CD4-positive, alpha-beta T cell treated with Interleukin-15 for 1 hour (primary cell): Measurements from ENCODE around the gene SUSD1.
"Not testable (repeated sequence)": the region's sequence is repeated elsewhere in the genome, so short reads cannot be mapped to it uniquely, and the experiment has no call there.

Experiments
- DNase-seq: peaks from one replicate; pipeline ENCODE4 v3.0.0-alpha.2; 2020

Gene SUSD1

GRCh38 chr9:112094241-112094640, 80.9 kb downstream of the SUSD1 start:
- no peak for DNase-seq

DNA sequence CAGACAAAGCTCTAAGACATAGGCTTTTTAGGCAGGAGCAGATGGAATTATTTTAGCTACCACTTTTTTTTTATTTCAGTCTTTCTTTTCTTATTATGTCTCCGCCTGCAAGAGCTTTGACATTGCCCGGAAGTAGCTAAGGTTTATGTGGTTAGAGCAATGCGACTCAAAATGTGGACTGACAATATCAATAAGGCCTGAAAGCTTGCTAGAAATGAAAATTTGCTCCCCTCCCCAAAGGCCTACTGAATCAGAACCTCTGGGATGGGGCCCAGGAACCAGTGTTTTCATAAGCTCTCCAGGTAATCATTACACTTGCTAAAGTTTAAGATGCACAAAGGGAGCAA, 81.3 kb downstream of the SUSD1 start:
- no peak for DNase-seq

DNA sequence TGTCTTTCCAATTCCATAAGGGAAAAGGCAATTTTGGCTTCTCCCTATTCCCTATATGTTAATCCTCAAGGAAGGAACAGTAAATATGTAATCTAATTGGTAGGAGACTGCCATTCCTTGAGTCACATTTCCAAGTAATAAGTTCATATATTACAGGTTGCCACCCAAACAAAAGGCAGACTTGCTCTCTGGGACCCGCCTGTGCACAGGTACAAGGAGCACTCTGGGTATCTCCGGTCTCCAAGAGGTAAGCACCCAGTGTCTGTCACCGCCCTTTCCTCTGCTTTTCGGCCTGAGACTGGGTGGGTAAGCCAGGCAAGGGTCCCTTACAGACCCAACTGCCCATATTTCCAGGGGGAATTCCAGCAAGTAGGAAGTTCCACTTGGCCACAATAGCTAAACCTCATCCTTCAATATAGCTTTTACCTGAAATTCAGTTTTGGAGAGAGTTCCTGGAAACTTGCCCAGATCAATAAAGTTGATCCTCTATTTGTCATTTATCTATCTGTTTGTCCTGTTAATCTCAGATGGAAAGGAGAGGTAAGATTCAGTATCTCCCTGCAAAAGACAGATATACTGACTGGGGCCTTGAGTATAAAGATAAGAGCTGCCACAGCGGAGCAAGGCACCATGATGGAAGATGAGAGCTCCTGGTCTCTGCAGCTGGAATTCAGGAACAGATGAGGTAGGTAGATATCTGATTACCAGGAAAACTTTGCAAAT, 81.8 kb downstream of the SUSD1 start:
- no peak for DNase-seq

DNA sequence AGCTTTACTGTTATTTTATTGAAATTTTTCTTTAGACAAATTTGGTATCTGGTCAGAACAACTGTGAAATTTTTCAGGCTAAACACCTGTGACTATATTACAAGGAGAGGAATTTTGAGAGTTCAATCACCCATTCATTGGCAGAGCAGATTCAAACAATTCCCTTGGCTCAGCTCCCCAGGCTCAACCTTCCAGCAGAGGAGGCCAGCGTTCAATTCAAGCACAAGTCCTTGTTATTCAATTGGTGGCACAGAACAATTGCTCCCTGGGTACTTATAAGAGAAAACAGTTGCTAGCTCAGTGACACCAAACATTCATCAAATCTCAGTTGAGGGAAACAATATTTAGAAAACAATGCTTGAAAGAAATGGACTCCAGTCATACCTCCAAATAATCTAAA, 83.3 kb downstream of the SUSD1 start:
- no peak for DNase-seq

DNA sequence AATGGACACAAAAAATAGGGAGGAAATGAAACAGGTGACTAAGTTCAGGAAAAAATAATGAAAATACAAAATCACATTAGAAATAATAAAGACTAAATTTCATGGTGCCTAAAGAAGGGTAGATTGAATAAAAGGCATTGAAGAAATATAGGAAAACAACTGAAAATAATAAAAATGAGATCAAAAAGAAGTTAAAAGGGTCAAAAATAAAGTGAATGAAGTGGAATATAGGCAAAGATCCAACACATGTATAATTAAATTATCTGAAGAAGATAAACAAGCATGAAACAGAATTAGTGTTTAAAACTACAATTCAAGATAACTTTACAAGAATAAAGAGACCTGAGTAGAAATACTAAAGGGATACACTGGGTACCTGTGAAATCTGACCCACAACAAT, 87.6 kb downstream of the SUSD1 start:
- DNase-seq: no peak

- DNase-seq: no peak
These were observed 88.5 kb downstream of the SUSD1 start for GRCh38 chr9:112086627-112087026.

DNA sequence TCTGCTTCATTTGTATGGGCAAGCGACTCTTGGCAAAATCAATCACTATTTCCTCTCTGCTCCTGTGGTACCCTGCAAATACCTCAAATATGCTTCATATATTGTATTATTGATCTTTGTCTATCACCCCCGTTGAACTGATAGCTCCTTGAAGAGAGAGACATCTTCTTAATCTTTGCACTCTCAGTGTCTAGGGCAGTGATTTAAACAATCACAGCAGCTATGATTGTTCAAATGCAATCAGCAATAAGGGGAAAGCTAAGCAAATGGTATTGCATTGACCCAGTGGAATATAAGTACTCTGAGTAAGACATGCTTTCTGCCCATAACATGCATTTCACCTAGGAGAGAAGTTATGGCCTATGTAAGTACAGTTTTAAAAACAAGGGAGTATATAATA, 90.2 kb downstream of the SUSD1 start:
- DNase-seq: no peak

- no peak for DNase-seq
These were observed 90.8 kb downstream of the SUSD1 start for GRCh38 chr9:112084334-112084733.

DNA sequence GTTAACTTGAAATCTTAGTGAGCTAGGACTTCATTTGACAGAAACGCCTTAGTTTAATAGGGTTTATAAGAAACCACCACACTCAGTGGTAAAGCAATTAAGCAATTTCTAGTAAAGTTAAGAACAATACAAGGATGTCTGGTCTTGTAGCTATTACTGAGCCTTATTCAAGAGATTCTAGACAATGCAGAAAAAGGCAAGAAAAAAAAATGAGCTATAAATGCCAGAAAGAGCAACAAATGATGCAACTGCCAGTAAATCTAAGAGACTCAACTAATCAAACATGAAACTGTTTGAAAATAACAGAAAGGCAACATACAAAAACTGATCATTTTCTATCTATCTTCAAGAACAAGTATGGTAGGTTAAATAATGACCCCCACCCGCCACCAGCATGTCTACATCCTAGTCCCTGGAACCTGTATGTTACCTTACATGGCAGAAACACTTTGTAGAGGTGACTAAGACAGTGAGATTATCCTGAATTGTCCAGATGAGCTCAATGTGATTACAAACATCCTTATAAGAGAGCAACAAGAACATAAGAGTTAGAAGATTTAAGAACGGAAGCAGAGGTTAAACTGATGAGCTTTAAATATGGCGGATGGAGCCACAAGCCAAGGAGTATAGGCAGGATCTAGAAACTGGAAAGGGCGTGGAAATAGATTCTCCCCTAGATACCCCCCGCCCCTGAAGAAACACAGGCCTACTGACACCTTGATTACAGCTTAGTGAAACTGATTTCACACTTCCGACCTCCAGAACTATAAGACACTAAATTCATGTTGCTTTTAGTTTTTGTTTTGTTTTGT, 93.0 kb downstream of the SUSD1 start:
- no peak for DNase-seq

GRCh38 chr9:112080831-112081542, 94.1 kb downstream of the SUSD1 start:
- DNase-seq: no peak

DNA sequence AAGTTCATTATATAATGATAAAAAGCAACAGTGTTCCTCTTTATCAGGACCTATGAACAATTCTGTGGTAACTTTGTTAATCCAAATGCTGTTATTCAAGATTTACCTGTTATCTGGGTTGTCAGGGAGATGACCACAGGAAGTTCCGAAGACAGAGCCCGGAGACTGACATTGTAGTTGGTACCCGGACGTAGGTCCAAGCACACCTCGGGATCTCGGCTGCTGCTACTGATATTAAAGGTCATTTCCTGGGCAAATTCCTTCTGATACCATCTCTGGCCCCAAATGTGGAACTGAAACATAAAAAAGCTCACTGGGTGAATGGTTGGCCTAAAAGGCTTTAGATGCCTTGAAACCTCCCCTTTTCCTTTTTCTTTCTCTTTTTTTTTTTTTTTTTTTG, 96.7 kb downstream of the SUSD1 start:
- DNase-seq: no peak

DNA sequence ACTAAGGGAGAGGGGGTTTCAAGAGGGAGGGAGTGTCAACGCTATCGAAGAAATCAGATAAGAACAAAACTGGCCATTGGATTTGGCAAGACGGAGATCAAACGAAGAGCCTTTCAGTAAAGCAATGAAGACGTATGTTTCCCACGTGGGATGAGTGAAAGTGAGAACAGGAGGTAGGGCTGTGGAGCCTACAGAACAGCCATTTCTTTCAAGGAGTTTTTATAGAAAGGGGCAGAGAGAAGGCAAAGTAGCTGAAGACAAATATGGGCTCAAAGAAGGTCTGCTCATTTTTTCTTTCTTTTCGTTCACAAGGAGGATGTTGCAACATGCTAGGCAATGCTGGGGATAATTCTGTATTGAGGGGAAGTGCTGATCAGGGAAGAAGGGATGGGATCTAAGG, 98.3 kb downstream of the SUSD1 start:
- no peak for DNase-seq

DNA sequence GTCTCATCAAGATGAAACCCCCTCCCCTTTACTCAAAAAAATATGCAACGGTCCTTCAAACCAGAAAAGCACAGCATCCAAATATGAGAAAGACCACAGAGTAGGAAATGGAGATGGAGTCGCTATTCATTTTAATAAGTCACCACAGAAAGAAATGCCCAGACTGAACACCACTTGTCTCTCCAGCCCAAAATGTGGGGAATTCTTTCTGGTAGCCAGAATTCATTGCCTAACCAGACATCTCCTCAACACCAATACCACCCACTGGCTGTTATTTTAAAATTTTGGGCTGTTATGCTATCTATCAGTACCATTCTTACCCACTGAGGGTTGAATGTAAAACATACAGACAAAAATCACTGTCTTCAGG, 100.1 kb downstream of the SUSD1 start:
- DNase-seq: no peak

DNA sequence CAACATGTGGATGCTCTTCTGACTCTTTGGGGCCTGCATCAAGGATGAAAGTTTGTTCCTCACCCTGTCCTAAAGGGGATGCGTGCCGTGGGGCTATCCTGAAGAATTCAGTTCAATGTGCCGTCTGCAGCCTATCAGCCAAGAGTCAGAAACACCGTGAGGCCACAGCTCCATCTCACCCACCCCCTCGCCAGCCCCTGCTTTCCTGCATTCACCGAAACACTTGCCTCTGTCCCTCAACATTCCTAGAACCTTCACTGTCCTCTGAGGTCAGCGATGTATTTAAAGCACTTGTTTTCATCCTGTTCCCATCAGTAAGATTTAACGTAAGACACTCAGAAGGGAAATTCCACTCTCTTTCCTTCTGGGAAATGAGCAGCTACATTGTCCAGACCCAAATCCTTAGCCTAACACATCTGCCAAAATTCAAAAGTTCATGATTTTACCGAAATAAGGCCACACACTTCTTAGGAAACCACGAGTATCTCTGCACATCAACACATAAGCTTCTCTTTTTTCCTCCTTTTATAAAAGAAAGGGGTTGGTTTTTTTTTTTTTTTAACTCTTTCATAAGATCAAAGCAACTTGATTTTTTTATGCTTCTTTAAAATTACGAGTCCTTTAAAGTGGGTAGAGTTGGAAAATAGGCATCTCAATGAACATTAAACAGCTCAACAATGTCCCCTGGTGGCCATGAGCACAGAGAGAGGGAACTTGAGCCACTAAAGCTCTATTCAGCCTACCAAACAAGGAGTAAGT, 100.7 kb downstream of the SUSD1 start:
- peak; percentile 60 for DNase-seq

DNA sequence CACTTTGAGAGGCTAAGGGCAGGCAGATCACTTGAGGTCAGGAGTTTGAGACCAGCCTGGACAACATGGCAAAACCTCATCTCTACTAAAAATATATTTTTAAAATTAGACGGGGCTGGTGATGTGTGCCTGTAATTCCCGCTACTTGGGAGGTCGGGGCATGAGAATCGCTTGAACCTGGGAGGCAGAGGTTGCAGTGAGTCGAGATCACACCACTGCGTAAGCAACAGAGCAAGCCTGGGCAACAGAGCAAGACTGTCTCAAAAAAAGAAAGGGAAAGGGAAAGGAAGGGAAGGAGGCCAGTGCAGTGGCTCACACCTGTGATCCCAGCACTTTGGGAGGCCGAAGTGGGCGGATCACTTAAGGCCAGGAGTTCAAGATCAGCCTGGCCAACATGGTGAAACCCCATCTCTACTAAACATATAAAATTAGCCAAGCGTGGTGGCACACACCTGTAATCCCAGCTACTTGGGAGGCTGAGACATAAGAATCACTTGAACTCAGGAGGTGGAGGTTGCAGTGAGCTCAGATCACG, 101.4 kb downstream of the SUSD1 start:
- DNase-seq: not testable (repeated sequence)

GRCh38 chr9:112072721-112073638, 102.1 kb downstream of the SUSD1 start:
- DNase-seq: no peak

DNA sequence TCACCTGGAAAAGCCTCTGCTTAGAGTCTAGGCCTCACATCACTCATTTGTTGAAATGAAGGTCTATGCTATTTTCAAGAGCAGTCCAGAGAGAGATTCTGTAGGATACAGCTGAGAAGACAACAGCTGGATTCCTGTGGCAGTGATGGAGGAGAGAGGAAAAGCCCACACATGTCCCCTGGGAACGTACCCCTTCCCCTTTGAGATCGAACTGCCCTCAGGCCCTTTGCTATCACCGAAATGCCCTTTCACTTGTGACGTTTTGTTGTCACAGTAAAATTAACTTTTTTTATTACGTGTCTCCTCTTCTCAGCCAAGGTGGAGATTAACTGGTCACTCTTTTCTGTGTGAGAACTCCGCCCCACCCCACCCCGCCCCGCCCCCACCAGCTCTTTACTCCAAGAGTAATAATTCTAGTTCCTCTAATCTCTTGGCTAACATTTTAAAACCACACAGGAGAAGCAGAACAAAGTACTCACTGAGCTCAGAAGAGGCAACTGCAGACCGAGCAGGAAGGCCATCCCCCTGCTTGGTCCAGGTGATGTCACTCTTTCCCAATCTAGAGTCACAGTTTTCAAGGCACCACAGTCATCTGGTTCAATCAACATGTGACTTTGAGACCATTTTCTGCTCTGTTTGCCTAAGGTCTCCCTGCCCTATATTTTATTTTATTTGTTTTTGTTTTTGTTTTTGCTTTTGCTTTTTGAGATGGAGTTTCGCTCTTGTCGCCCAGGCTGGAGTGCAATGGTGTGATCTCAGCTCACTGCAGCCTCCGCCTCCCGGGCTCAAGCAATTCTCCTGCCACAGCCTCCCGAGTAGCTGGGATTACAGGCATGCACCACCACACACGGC, 105.6 kb downstream of the SUSD1 start:
- DNase-seq: peak; percentile 45

GRCh38 chr9:112065806-112066606, 109.1 kb downstream of the SUSD1 start:
- DNase-seq: no peak

- DNase-seq: no peak
These were observed 110.2 kb downstream of the SUSD1 start for GRCh38 chr9:112064871-112065270.

DNA sequence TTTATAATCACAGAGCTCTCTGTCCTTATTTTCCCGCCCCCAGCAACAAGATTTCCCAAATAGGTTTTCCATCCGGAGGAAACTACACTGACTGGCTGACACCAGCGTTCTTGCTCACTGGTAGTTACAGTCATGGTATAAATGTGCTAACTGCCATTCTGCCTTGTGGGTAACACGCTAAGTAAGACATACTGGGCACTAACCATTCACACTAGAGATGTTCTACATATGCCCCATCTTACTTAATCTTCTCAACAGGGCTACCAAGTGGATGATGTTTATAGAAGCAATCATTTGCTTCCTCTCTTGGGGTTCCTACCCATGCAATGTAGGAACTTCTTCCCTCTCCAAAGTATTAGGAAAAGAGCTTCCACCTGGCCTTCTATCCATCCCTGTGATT, 111.5 kb downstream of the SUSD1 start:
- no peak for DNase-seq
